Measurements from ENCODE around the gene RORC.

The RORC gene

DNA sequence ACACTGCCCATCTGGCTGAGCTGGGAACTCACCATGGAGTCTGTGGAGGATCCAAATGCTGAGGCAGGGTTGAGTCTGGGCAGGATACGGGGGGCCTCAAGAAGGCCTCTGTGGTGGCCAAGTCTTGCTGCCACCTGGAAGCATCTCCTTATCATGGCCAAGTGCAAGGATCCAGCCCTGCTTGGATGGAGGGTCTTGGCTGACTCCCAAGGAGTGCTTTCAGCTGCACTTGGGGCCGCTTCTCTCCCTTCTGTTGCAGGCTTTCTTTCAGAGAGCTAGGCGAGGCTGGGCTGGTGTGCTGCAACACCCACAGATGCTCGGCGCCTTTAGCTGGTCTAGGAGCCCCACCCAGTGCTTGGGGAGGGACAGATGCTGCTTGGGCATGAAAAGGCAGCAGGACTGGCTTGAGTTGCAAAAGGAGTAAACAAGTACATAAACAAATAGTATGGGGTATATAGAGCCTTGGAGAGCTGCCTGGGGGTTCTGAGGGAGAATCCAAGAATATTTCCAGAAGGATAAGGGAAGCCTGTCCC is 21.9 kb upstream of the RORC start, which contains the start of gene THEM5:
THEM5 (minus strand) TSS at position 302 of the 533 bp plus-strand sequence; CDS start at position 155, 147 bp downstream.
- H3K27ac ChIP-seq (ENCODE audit: low read depth, low read length, poor library complexity, severe bottlenecking) = no peak within 1 kb of the TSS
- H3K36me3 ChIP-seq (ENCODE audit: insufficient read depth, low read length) = no peaks in the 10 kb centered on the region
- no peak within 1 kb of the TSS for H2AFZ ChIP-seq (ENCODE audit: low read length)
- no peak within 1 kb of the TSS for H3K9ac ChIP-seq (ENCODE audit: low read length)
- no peaks in the 10 kb centered on the region for H3K9me3 ChIP-seq (ENCODE audit: low read length)
- TF ChIP-seq EZH2 (IDR thresholded peaks at IDR 0.05; ENCODE audit: borderline replicate concordance, low read length) (no peak), CTCF (IDR thresholded peaks at IDR 0.05; ENCODE audit: low read length) (no peak)
- H3F3A ChIP-seq (ENCODE audit: insufficient read depth, low read length) = no peaks in the 10 kb centered on the region
- no peaks in the 10 kb centered on the region for H3K4me1 ChIP-seq (ENCODE audit: insufficient read depth, low read length, severe bottlenecking)
- no peaks in the 10 kb centered on the region for H3K79me2 ChIP-seq (ENCODE audit: insufficient read depth, low read length)
- peaks cover 3% of the 10 kb centered on the region; the same call in 1 of the 2 replicates for H3K27me3 ChIP-seq (ENCODE audit: insufficient read depth, low read length)
- H3K9me2 ChIP-seq (ENCODE audit: low read depth, low read length) = no peaks in the 10 kb centered on the region
- H3K4me2 ChIP-seq (ENCODE audit: low read length) = no peak within 1 kb of the TSS
- no peaks in the 10 kb centered on the region for H4K20me1 ChIP-seq (ENCODE audit: insufficient read depth, low read length)
- H3K4me3 ChIP-seq (ENCODE audit: low read depth, low read length, poor library complexity, severe bottlenecking) = no peak within 1 kb of the TSS

GRCh38 chr1:151852733-151853132 is 21.1 kb upstream of the RORC start:
- Histone ChIP-seq H3K9ac (ENCODE audit: low read length) (no peak overlapping the region), H3K9me2 (ENCODE audit: low read depth, low read length) (no peaks in the 10 kb centered on the region), H3K9me3 (ENCODE audit: low read length) (no peaks in the 10 kb centered on the region), H2AFZ (ENCODE audit: low read length) (no peak overlapping the region), H3K4me3 (ENCODE audit: low read depth, low read length, poor library complexity, severe bottlenecking) (no peak overlapping the region), H4K20me1 (ENCODE audit: insufficient read depth, low read length) (no peaks in the 10 kb centered on the region), H3K36me3 (ENCODE audit: insufficient read depth, low read length) (no peaks in the 10 kb centered on the region), H3K27me3 (ENCODE audit: insufficient read depth, low read length) (peaks cover 3% of the 10 kb centered on the region; the same call in 1 of the 2 replicates), H3K79me2 (ENCODE audit: insufficient read depth, low read length) (no peaks in the 10 kb centered on the region), H3K4me2 (ENCODE audit: low read length) (no peak overlapping the region), H3F3A (ENCODE audit: insufficient read depth, low read length) (no peaks in the 10 kb centered on the region), H3K4me1 (ENCODE audit: insufficient read depth, low read length, severe bottlenecking) (no peaks in the 10 kb centered on the region), H3K27ac (ENCODE audit: low read depth, low read length, poor library complexity, severe bottlenecking) (no peak overlapping the region)
- TF ChIP-seq EZH2 (IDR thresholded peaks at IDR 0.05; ENCODE audit: borderline replicate concordance, low read length) (no peak), CTCF (IDR thresholded peaks at IDR 0.05; ENCODE audit: low read length) (no peak)

GRCh38 chr1:151851886-151852285 is 20.3 kb upstream of the RORC start:
- Histone ChIP-seq H2AFZ (ENCODE audit: low read length) (no peak overlapping the region), H3K9ac (ENCODE audit: low read length) (no peak overlapping the region), H3K79me2 (ENCODE audit: insufficient read depth, low read length) (no peaks in the 10 kb centered on the region), H3K27ac (ENCODE audit: low read depth, low read length, poor library complexity, severe bottlenecking) (no peak overlapping the region), H3K9me3 (ENCODE audit: low read length) (no peaks in the 10 kb centered on the region), H3K36me3 (ENCODE audit: insufficient read depth, low read length) (no peaks in the 10 kb centered on the region), H3K9me2 (ENCODE audit: low read depth, low read length) (no peaks in the 10 kb centered on the region), H3K4me1 (ENCODE audit: insufficient read depth, low read length, severe bottlenecking) (no peaks in the 10 kb centered on the region), H3K4me3 (ENCODE audit: low read depth, low read length, poor library complexity, severe bottlenecking) (no peak overlapping the region), H3F3A (ENCODE audit: insufficient read depth, low read length) (no peaks in the 10 kb centered on the region), H3K27me3 (ENCODE audit: insufficient read depth, low read length) (peaks cover 3% of the 10 kb centered on the region; the same call in 1 of the 2 replicates), H3K4me2 (ENCODE audit: low read length) (no peak overlapping the region), H4K20me1 (ENCODE audit: insufficient read depth, low read length) (no peaks in the 10 kb centered on the region)
- no peak for TF ChIP-seq CTCF (IDR thresholded peaks at IDR 0.05; ENCODE audit: low read length)
- TF ChIP-seq EZH2 (IDR thresholded peaks at IDR 0.05; ENCODE audit: borderline replicate concordance, low read length) = no peak
